KG1 (cell line): ENCODE data around the gene HDHD2.

Experiments
- DNase-seq: peaks from one replicate; lab custom pipeline; 2025; lab: John Stamatoyannopoulos, UW

The HDHD2 gene

DNA sequence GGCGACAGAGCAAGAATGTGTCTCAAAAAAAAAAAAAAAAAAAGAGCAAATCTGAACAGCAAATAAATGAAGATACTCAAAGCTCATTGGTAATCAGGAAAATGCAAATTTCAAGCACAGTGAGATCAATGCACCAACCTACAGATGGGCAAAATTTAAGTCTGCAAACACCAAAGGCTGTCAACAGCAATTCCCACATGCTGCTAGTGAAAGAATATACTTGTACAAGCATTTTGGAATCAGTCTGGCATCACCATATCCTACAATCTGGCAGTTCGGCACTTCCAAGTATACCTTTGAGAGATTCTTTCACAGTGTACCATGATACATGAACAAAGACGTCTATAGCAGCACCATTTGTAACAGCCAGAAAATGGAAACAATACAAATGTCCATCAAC, 4.1 kb downstream of the HDHD2 start:
- DNase-seq, result no peak

- DNase-seq, result no peak
These were observed 6.3 kb downstream of the HDHD2 start for GRCh38 chr18:47143899-47144485.

DNA sequence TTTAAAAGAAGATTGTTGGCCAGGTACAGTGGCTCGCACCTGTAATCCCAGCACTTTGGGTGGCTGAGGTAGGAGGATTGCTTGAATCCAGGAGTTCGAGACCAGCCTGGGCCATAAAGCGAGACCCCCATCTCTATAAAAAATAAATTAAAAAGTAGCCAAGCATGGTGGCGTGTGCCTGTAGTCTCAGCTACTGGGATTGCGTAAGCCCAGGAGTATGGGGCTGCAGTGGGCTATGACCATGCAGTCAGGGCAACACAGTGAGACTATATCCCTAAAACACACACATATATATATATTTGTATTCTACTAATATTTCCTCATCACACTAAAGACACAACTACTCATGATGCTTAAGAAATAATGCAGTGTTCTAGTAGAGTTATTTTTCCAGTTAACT, 7.1 kb downstream of the HDHD2 start:
- no peak for DNase-seq

- DNase-seq, result no peak
These were observed 9.0 kb downstream of the HDHD2 start for GRCh38 chr18:47141289-47141688.

- no peak for DNase-seq
These were observed 29.2 kb downstream of the HDHD2 start for GRCh38 chr18:47121146-47121545.

GRCh38 chr18:47120428-47120827, 29.9 kb downstream of the HDHD2 start:
- DNase-seq, result no peak

DNA sequence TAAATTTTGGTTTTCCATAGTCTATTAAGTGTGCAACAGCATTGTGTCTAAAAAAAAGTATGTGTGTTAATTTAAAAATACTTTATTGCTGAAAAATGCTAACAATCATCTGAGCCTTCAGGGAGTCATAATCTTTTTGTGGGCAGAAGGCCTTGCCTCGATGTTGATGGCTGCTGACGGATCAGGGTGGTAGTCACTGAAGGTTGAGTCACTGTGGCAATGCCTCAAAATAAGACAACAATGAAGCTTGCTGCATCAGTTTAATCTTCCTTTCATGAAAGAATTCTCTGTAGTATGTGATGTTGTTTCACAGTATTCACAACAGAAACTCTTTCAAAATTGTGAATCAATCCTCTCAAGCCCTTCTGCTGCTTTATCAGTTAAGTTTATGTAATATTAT, 31.3 kb downstream of the HDHD2 start:
- no peak for DNase-seq

DNA sequence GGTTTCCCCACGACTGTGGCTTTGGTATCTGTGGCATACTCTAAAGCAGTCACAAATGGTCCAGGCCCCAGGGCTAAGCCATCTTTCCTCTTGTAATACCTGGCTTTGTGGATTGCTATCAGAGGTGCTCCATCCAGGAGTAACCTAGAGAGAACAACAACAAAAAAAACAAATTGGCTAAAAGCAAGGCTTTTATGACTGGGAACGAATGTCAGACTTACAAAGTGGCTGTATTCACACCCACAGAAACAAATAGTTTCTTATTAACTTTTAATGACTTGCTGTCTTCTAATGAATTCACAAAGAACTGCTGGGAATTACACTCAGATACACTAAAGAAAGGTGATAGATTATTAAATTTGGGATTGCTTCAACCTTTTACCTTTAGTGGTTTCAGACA, 35.1 kb downstream of the HDHD2 start:
- no peak for DNase-seq

DNA sequence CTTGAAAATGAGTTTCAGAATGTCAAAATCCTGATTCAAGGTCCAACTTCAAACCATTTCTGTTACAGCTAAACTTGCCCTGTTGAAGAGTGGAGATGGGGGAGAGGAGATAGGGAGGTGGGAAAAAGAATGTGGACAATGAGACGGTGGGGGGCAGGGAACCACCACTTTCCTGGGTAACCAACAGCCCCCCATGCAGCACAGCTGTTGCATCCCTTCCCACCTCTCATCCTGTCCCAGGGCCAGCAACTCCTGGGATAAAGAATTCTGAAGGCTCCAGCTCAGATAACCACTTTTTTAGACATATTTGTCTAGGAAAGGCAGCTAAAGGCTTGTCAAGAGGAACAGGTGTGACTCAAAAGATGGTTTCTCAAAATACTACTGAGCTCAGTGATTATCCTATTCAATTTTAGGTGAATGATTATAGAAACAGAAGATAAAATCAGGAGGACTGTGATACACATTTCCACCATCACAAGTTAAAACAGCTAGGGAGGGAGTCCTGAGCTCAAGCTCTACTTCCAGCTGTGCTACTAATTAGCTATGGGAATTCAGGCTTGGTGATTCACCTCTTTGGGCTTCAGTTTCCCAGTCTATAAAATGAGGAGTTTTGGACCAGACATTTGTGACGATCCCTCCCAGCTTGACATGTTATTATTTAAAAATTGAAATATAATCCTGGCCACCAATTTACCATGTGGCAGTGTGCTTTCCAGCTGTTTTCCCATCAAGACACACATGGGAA, 36.3 kb downstream of the HDHD2 start:
- DNase-seq, result no peak

DNA sequence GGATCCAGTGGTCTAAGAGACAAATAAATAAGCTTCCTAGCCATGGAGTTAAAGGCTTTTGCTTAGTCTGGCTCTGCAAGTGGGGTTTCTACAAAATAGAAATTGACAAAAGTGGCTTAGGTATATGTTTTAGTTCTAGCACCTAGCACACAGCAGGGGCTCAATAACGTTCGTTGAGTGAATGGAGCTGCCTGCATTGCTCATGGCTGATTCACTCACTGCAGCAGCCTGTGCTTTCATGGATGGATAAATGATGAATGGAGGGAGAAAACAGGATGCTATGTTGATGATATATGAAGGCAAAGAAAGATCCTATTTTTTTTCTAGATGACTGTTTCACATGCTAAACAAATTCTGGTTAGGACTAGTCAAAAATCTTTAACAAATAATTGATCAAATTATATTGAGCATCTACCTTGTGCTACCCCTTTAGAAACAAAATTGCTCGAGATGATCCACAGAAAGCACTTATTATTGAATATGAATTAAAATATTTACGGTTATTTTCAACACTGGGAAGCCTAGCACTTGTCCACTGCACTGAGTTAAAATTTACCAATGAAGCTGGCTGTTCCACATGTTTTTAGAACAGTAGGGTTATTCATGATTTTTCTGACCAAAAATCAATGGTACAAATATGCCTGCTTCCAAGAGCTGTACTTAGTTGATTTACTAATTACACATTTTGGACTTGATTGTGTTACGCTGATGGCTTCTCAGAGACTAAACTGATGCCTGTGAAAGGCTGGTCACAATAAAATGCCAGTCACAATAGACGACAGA, 39.6 kb downstream of the HDHD2 start:
- DNase-seq, result no peak

DNA sequence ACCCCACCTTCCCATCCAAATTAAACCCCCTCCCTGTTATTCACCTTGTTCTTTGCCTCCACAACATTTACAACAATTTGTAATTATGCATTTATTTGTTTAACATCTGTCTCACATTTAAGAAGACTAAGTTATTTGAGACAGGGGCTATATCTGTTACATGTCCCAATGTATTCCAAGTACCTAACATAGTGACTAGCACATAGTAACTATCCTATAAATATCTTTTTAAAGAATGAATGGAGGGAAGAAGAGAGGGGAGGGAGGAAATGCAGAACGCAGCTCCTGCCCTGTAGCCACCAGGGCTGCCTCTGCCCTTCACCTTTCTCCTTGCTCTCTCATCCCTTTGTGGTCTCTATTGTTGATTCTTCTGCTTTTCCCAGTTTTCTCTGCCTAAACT, 40.6 kb downstream of the HDHD2 start:
- DNase-seq, result no peak

DNA sequence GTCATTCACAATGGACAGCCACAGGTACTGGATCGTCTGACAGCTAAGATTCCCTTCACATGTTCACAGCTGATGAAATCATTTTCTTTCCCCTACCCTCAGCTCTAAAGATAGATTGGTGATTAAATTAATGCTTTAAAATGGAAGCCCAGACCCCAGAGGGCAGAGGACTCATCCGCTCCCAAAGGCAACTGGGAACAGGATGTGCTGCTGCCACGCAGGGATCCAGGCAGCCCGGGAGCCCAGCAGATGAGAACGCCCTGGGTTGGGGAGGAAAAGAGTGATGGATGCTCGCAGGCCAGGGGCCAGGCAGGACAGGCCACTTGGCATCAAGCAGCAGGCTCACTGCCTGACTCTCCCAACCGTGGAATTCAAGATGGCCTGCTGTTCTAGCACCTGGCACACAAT, 41.3 kb downstream of the HDHD2 start:
- DNase-seq, result no peak

DNA sequence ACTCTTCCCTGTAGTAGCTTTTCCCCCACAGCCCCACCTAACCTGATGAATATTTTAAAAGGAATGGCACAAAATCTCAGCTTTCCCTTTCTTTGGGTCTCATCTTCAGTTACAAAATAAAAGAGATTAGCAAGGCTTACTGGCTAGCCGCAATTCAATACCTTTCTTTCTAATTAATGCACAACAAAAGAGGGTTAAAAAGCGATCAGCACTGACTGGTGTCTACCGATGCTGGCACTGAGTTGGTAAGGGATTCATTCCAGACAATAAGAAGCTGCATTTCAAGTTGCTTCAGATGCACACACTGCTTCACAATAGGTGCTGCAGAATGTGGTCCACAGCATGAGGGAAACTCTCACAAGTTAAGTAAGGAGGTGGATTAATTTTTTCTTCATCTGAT, 41.9 kb downstream of the HDHD2 start:
- DNase-seq, result no peak

GRCh38 chr18:47100212-47100831, 50.0 kb downstream of the HDHD2 start:
- DNase-seq, result no peak

- no peak for DNase-seq
These were observed 54.5 kb downstream of the HDHD2 start for GRCh38 chr18:47095810-47096209.

GRCh38 chr18:47087676-47088075, 62.6 kb downstream of the HDHD2 start:
- DNase-seq, result no peak

GRCh38 chr18:47081578-47081977, 68.7 kb downstream of the HDHD2 start:
- DNase-seq, result no peak

DNA sequence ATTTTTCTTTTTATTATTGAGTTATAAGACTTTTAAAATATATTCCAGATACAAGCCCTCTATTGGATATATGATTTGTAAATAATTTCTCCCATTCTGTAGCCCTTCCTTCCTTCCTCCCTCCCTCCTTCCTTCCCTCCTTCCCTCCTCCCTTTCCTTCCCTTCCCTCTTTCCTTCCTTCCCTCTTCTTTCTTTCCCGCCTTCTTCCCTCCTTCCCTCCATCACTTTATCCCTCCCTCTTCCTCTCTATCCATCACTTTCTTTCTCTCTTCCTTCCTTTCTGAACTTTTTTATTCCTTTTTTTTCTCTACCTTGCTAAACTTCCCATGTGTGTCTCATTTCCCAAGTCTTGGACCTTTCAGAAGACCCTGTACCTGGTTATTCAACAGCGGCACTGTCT, 69.4 kb downstream of the HDHD2 start:
- DNase-seq, result no peak

DNA sequence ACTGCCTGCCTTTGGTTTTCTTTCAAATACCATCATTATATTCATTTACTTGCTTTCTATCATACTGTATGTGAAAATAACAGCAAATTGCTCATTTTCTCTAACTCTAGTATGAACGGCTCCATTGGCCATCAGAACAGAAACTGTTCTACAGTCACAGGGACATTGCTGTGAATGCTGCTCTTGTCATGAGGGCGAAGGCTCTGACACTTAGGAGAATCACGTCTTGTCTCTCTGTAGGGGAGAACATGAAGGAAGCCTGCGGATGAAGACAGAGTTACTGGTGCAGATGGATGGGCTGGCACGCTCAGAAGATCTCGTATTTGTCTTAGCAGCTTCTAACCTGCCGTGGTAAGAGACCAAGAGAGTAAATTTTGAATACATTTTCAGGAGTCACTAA, 73.2 kb downstream of the HDHD2 start:
- no peak for DNase-seq

- DNase-seq, result no peak
These were observed 75.0 kb downstream of the HDHD2 start for GRCh38 chr18:47075098-47075883.

- DNase-seq, result no peak
These were observed 82.7 kb downstream of the HDHD2 start for GRCh38 chr18:47067648-47068047.

DNA sequence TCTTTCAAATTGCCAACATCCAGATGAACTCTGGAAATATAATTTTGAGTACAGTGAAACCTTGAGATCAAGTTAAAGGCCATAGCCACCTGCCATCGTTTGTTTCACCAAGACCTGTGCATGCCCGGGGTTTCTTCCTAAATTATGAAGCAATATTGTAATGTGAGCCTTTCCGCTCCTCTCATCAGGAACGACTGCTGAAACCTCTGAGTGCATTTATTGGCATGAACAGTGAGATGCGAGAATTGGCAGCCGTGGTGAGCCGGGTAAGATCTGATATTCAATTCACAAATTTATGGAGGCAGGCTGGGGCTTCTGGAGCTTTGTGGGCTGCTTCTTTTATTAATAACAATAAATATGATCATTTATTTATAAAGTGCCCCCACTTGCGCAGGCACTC, 87.2 kb downstream of the HDHD2 start:
- DNase-seq, result no peak
